ENCODE measurements around the gene EPHB6.

Gene EPHB6

GRCh38 chr7:142890874-142891485 lies 36.1 kb downstream of the EPHB6 start:
- TF ChIP-seq CTCF (IDR thresholded peaks at IDR 0.05): no peak

DNA sequence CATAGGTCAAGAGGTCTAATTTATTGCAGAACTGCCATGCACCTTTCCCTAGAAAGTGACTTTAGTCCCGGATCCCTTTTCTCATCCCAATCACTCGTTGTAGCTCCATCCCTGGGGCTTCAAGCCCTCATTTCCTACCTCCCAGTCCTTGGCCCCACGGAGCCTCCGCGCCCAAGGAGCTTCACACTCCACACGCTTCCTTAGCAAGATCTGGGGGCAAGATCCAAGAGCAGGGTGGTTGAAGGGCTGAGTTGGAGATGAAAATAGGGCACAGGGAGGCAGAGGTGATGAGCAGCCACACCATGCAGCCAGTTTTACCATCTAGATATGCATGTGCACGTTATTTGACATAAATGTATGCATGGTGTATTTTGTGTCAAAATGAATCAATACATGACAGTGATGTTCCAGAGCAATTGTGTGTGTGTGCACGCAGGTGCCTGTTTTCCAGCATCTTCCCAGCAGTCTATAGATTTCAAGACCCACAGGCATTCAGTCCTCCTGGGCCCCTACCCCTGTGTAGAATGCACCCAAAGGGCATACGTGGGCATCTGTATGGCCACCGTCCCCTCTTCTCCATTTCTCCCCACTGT lies 36.7 kb downstream of the EPHB6 start:
- TF ChIP-seq CTCF (IDR thresholded peaks at IDR 0.05): no peak

DNA sequence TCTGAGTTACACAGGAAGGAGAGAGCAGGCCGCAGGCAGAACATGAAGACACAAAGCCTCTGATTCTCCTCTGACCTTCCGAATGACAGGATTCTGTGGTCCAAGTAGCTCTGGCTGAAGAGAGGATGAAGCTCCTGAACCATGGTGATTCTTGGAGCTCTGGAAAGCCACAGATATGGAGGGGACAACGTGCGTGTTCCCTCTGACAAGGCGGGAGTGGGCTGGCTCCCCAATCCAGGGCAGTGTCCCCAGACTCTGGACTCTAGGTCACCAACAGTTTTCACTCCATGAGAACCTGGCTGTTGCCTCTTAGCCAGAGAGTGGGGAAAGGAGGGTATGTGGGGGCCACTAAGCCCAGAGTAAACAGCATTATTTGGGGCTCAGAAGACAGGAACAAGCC lies 38.1 kb downstream of the EPHB6 start:
- TF ChIP-seq CTCF (IDR thresholded peaks at IDR 0.05): no peak

- no peak for TF ChIP-seq CTCF (IDR thresholded peaks at IDR 0.05)
Measured at GRCh38 chr7:142894112-142894984, 39.5 kb downstream of the EPHB6 start.

DNA sequence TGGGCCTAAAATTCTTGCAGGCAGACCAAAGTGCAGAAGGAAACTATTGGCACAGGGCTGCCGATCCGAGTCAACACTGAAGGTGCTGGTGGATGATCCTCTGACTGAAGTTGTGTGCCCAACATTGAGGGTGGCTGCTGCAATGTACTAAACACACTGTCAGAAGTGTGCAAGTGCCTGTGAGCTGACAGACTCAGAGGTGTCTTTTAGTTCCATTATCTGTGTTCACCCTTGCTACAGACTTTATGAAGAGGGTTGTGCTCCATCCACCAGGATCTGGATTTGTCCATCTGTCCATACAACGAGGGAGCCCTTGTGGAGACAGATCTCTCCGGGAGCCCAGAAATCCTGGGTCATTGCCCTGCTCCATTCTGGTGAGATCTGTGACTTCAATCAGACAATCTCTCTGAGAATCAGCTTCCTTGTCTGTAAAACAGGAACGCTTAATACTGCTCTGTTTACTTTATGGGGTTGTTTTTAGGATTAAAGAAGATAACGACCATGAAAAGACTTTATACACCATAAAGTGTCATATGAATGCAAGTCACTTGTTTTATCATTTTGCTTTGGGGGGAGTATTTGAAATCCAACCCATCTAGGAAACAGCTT lies 40.2 kb downstream of the EPHB6 start:
- no peak for TF ChIP-seq CTCF (IDR thresholded peaks at IDR 0.05)

DNA sequence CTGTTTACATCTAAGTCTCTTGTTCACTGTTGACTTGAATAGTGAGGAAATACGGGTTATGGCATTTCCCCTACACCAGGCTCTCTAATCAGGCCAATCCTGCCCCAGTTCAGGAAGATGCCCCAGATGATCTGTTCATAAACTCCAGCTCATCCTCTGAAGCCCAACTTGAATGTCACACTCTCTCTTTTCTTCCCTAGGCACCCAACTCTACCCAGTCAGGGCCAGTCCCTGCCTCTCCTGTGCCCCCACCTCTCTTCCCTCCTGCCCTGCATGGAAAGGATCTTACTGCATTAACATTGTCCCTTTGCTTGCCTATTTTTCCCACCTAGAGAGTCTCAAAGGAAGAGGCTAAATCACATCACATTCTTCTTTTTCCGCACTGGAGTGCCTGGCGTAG lies 41.3 kb downstream of the EPHB6 start:
- TF ChIP-seq CTCF (IDR thresholded peaks at IDR 0.05): no peak

GRCh38 chr7:142896741-142897379 lies 42.0 kb downstream of the EPHB6 start:
- no peak for TF ChIP-seq CTCF (IDR thresholded peaks at IDR 0.05)

All from LNCAP (cell line).